Activated CD8-positive, alpha-beta T cell treated with anti-CD3 and anti-CD28 coated beads for 36 hours (primary cell): ENCODE results near the gene DMAC2L. TPM values are rescaled to one million over a fixed set of nuclear protein-coding genes. Genes with fewer than 3 reads are reported as not detected.

Experiments used
- ATAC-seq: fragments of 200-7000 bp; cut with Tn5 transposase; one replicate; pipeline ENCODE4 v1.10.0; 2021; ENCODE audit warnings: mild to moderate bottlenecking, moderate library complexity
- CTCF ChIA-PET: fragments of 350-600 bp; sonication (Branson Sonifier 250); formaldehyde crosslinking; loops from one replicate; lab custom pipeline; 2021; ENCODE audit warnings: antibody characterized with exemption; lab: Charles Lee
- POLR2A ChIA-PET: fragments of 350-600 bp; sonication (Branson Sonifier 250); formaldehyde crosslinking; loops from one replicate; lab custom pipeline; 2021; ENCODE audit warnings: antibody characterized with exemption; lab: Charles Lee
- DNase-seq: peaks from one replicate; pipeline ENCODE4 v3.0.0-alpha.2; 2020
- H3K27ac Mint-ChIP-seq: one replicate; pipeline ENCODE4 v1.8.0; 2021; ENCODE audit warnings: mild to moderate bottlenecking, mixed read lengths
- H3K27me3 Mint-ChIP-seq: one replicate; pipeline ENCODE4 v1.8.0; 2021; ENCODE audit warnings: mixed read lengths
- H3K36me3 Mint-ChIP-seq: one replicate; pipeline ENCODE4 v1.8.0; 2021; ENCODE audit warnings: low read depth, mixed read lengths
- H3K4me1 Mint-ChIP-seq: one replicate; pipeline ENCODE4 v1.8.0; 2021; ENCODE audit warnings: low read depth, mixed read lengths
- H3K4me3 Mint-ChIP-seq: one replicate; pipeline ENCODE4 v1.8.0; 2021; ENCODE audit warnings: mild to moderate bottlenecking, moderate library complexity, mixed read lengths
- H3K9me3 Mint-ChIP-seq: one replicate; pipeline ENCODE4 v1.8.0; 2021; ENCODE audit warnings: mixed read lengths
- intact Hi-C: fragments of 100-400 bp; cut with micrococcal nuclease; formaldehyde crosslinking; loops from one replicate; pipeline ENCODE4 v1.10.0; 2022
- total RNA-seq, 2 experiments: library from RNA; stranded (reverse); gene quantifications; one replicate each; pipeline ENCODE4 v1.2.3, GENCODE V29; 2021
- TF ChIP-seq, protein P1 (sequence below): fragments of 200-600 bp; IDR thresholded peaks from one replicate; pipeline ENCODE4 v1.8.0; 2022; ENCODE audit warnings: antibody characterized with exemption, mild to moderate bottlenecking

The DMAC2L gene
- total RNA-seq, 2 experiments from 2014 or later, result 15.5 to 17.6 TPM

DNA sequence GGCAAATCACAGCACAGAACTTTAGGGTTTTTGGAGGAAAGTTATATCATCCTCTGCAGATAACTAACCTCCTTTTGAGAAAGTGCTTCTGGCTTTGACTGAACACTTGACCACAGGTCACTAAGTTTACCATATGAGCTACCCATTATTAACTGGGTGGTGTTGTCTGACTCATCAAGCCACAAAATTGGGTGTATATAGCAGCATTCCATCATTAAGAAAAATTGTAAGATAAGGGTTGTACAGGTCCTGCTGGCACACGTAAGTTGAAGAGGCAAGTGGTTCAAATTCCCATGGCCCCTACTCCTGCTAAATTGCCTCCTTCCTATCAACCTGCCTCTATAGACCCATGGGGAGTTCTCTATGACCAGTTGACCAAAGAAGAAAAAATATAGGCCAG lies 39.6 kb upstream of the DMAC2L start:
- Mint-ChIP-seq H3K36me3 (peaks cover 4% of the 10 kb centered on the region), H3K9me3 (no peaks in the 10 kb centered on the region), H3K4me1 (no peaks in the 10 kb centered on the region), H3K4me3 (no peak overlapping the region), H3K27ac (no peak overlapping the region), H3K27me3 (no peaks in the 10 kb centered on the region)
- DNase-seq, result no peak
- POLR2A ChIA-PET, result interaction anchor here (0.6 kb wide), 1 partner anchor 31 kb away, joined by 3 read pairs; no protein-coding TSS in a partner anchor
- ATAC-seq, result no peak
- TF ChIP-seq, protein P1, sequence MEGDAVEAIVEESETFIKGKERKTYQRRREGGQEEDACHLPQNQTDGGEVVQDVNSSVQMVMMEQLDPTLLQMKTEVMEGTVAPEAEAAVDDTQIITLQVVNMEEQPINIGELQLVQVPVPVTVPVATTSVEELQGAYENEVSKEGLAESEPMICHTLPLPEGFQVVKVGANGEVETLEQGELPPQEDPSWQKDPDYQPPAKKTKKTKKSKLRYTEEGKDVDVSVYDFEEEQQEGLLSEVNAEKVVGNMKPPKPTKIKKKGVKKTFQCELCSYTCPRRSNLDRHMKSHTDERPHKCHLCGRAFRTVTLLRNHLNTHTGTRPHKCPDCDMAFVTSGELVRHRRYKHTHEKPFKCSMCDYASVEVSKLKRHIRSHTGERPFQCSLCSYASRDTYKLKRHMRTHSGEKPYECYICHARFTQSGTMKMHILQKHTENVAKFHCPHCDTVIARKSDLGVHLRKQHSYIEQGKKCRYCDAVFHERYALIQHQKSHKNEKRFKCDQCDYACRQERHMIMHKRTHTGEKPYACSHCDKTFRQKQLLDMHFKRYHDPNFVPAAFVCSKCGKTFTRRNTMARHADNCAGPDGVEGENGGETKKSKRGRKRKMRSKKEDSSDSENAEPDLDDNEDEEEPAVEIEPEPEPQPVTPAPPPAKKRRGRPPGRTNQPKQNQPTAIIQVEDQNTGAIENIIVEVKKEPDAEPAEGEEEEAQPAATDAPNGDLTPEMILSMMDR, result no peak
- intact Hi-C loops, result no loop called here
- CTCF ChIA-PET, result no interaction called here

DNA sequence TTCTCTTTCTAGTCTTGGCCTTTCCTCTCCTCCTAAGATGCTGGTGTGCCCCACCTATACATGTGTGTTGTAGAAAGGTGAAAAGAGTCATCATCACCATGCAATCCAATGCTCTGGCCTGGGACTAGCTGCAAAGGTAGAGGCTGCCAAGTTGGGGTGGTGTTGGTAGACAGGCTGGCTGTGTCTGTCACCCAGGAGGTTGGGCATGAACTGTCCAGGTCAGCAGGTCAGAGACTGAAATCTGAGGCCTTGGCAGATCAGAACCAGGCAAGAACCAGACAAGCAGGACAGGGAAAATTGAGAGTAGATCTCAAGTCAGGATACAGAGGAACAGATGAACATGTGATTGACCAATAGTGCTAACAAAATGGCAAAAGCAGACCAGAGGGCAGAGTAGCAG lies 26.3 kb upstream of the DMAC2L start:
- DNase-seq, result no peak
- Mint-ChIP-seq H3K4me3 (no peak overlapping the region), H3K27ac (no peak overlapping the region), H3K36me3 (peaks cover 2% of the 10 kb centered on the region), H3K4me1 (no peaks in the 10 kb centered on the region), H3K9me3 (no peaks in the 10 kb centered on the region), H3K27me3 (no peaks in the 10 kb centered on the region)
- no peak for ATAC-seq
- ChIA-PET CTCF (no interaction called here), POLR2A (no interaction called here)
- TF ChIP-seq, protein P1, result no peak
- intact Hi-C loops, result no loop called here

DNA sequence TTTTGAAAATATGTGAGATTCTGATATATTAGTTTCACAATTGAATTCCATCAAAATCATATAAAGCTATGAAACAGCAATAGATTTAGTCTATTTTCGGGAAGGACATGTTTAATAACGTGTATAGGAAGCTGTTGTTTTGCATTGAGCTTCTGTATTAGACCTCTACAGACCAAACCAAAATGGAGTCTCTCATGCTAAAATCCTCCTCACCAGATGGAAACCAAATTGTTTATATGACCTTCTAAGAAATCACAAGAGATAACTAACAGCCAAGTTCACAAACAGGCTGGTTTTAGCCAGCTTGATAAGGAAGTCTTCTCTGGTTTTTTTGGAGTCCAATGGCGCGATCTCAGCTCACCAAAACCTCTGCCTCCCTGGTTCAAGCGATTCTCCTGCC lies 24.0 kb upstream of the DMAC2L start:
- Mint-ChIP-seq H3K4me1 (no peaks in the 10 kb centered on the region), H3K27ac (no peak overlapping the region), H3K27me3 (no peaks in the 10 kb centered on the region), H3K36me3 (peaks cover 4% of the 10 kb centered on the region), H3K4me3 (no peak overlapping the region), H3K9me3 (no peaks in the 10 kb centered on the region)
- TF ChIP-seq, protein P1, result no peak
- POLR2A ChIA-PET, result no interaction called here
- no peak for ATAC-seq
- CTCF ChIA-PET, result no interaction called here
- DNase-seq, result no peak
- intact Hi-C loops, result no loop called here

DNA sequence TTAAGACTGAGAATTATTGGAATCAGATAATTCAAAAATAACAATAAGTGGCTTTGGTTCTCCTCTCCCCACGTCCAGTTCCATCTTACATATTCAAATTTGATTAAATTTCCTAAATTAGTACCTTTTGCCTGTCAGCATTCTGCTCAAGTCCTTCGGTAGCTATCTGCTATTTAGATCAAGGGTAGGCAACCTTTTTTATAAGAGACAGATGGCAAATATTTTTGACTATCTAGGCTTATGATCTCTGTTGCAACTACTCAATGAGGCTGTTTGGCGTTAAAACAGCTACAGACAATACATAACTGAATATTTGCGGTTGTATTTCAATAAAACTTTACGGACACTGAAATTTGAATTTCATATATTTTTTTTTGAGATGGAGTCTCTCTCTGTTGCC lies 21.8 kb upstream of the DMAC2L start:
- TF ChIP-seq, protein P1, result no peak
- Mint-ChIP-seq H3K4me3 (no peak overlapping the region), H3K4me1 (no peaks in the 10 kb centered on the region), H3K27ac (no peak overlapping the region), H3K36me3 (peaks cover 13% of the 10 kb centered on the region), H3K9me3 (no peaks in the 10 kb centered on the region), H3K27me3 (no peaks in the 10 kb centered on the region)
- DNase-seq (no peak), ATAC-seq (no peak)
- ChIA-PET POLR2A (no interaction called here), CTCF (no interaction called here)
- intact Hi-C loops, result no loop called here

DNA sequence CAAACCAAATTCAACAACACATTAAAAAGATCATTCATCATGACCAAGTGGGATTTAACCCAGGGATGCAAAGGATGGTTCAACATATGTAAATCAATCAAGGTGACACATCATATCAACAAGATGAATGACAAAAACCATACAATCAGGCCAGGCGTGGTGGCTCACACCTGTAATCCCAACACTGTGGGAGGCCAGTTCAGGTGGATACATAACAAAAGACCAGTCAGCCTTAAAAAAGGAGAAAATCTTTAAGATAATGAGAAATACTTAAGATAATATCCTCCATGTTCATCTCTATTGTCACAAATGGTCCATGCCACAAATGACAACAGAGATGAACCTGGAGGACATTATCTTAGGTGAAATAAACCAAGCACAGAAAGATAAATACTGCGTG lies 12.5 kb upstream of the DMAC2L start:
- Mint-ChIP-seq H3K9me3 (no peaks in the 10 kb centered on the region), H3K4me3 (no peak overlapping the region), H3K27ac (no peak overlapping the region), H3K27me3 (no peaks in the 10 kb centered on the region), H3K4me1 (peaks cover 4% of the 10 kb centered on the region), H3K36me3 (peaks cover 16% of the 10 kb centered on the region)
- ATAC-seq (no peak), DNase-seq (no peak)
- ChIA-PET CTCF (no interaction called here), POLR2A (no interaction called here)
- TF ChIP-seq, protein P1, result no peak
- intact Hi-C loops, result no loop called here
